GM21447 (cell line): ENCODE data around the gene TEAD2.

ENCODE experiments used
- ATAC-seq: cut with Tn5 transposase; IDR thresholded peaks from one replicate; pipeline ENCODE4 v1.9.1; 2021; ENCODE audit not compliant: unreplicated experiment

The TEAD2 gene

DNA sequence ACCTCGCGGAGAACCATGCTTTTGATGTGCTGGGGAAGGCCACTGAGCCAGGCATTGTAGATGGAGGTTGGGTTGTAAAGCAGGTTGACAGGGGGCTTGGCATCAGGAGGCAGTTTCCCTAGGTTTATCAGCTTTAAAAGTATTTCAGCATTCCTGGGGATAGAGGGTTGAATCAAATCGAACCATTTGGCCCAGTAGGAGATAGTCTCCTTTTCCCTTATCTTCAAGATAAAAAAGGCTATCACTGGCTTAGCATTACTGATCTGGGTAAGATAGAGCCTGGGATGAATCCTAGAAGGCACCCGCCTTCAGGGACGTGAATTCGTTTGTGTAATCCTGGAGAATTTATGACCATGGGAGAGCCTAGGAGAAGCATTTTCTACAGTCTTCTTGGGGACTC lies 67.8 kb downstream of the TEAD2 start:
- no peak for ATAC-seq
